ENCODE results near the gene CTSE.
"Not testable (repeated sequence)": the region's sequence is repeated elsewhere in the genome, so short reads cannot be mapped to it uniquely, and the experiment has no call there.

GRCh38 chr1:206052231-206052865 lies 28.7 kb upstream of the CTSE start:
- TF ChIP-seq CTCF (IDR thresholded peaks at IDR 0.05); POLR2AphosphoS5 (IDR thresholded peaks at IDR 0.05); POLR2A (IDR thresholded peaks at IDR 0.05; ENCODE audit: low read depth): not testable (repeated sequence)

Measured in esophagus muscularis mucosa (tissue), 3 donors.